HepG2 (cell line): ENCODE results near the gene EPHA2. TPM values are rescaled to one million over a fixed set of nuclear protein-coding genes. Genes with fewer than 3 reads are reported as not detected.

Experiments used
- ATAC-seq: fragments of 200-7000 bp; cut with Tn5 transposase; 3 replicates; pipeline ENCODE4 v1.9.1; 2020; ENCODE audit warnings: mild to moderate bottlenecking, moderate library complexity
- BruUV-seq: library from RNA; stranded (reverse); fragments of 400-500 nt; replicated peaks from 2 replicates; lab custom pipeline; 2021; lab: Mats Ljungman, UMichigan
- CTCF ChIA-PET: fragments of 300-600 bp; formaldehyde crosslinking; extraction: SDS; loops from one replicate; lab custom pipeline; 2021; ENCODE audit warnings: low total read pairs, inconsistent platforms, low intra/inter-chr PET ratio; lab: Yijun Ruan, JAX
- POLR2A ChIA-PET: fragments of 350-600 bp; sonication (Branson Sonifier 250); formaldehyde crosslinking; loops from one replicate; lab custom pipeline; 2020; ENCODE audit warnings: antibody characterized with exemption, inconsistent platforms; lab: Yijun Ruan, JAX
- DNase-seq: peaks from one replicate; pipeline ENCODE4 v3.0.0-alpha.2; 2015; ENCODE audit warnings: low spot score
- FAIRE-seq: peaks from 3 replicates; lab custom pipeline; 2011; peaks lifted over from hg19 to GRCh38; lab: Jason Lieb, UNC
- H2AFZ ChIP-seq: one replicate; pipeline ENCODE4 v1.6.1; 2011; ENCODE audit warnings: low read length, inconsistent platforms
- H3K27ac ChIP-seq: fragments of 300-600 bp; 3 replicates; pipeline ENCODE4 v1.8.0; 2011; ENCODE audit warnings: mixed run types, mild to moderate bottlenecking, mixed read lengths, low read length, inconsistent platforms; ENCODE audit not compliant: insufficient read depth; ENCODE audit errors: extremely low read length
- H3K27me3 ChIP-seq, 2 experiments: fragments of 200-600 bp in 1 of 2; 2 replicates in 1 of 2; 3 replicates in 1 of 2; pipeline versions ENCODE4 v1.6.0 to v1.8.0; 2011; ENCODE audit warnings: low read length in 2 of 2, mild to moderate bottlenecking in 2 of 2, moderate library complexity in 2 of 2, inconsistent platforms in 1 of 2; ENCODE audit not compliant: insufficient read depth in 2 of 2, control insufficient read depth in 1 of 2
- H3K36me3 ChIP-seq, 2 experiments: fragments of 200-600 bp in 1 of 2; replicated peaks in 1 of 2; 2 replicates in 1 of 2; 3 replicates in 1 of 2; pipeline versions ENCODE4 v1.5.1 to v1.8.0; 2011; ENCODE audit warnings: low read length in 2 of 2, inconsistent platforms in 1 of 2; ENCODE audit not compliant: insufficient read depth in 2 of 2, control insufficient read depth in 1 of 2
- H3K4me1 ChIP-seq: 2 replicates; pipeline ENCODE4 v1.5.1; 2012; ENCODE audit warnings: low read length, inconsistent platforms; ENCODE audit not compliant: insufficient read depth
- H3K4me2 ChIP-seq: 2 replicates; pipeline ENCODE4 v1.6.0; 2011; ENCODE audit warnings: low read depth, low read length, inconsistent platforms
- H3K4me3 ChIP-seq, 3 experiments: fragments of 200-600 bp in 1 of 3; sonication (generic), shearing (Covaris generic) in 1 of 3; replicated peaks in 1 of 3; 2 replicates each; pipeline ENCODE4 v1.5.1; 2011 to 2016; ENCODE audit warnings: low read length in 3 of 3, inconsistent platforms in 2 of 3, low read depth in 2 of 3, mild to moderate bottlenecking in 2 of 3, control low read depth in 1 of 3, mixed read lengths in 1 of 3; ENCODE audit not compliant: insufficient read depth in 1 of 3
- H3K79me2 ChIP-seq: one replicate; pipeline ENCODE4 v1.6.1; 2011; ENCODE audit warnings: low read length, inconsistent platforms; ENCODE audit not compliant: insufficient read depth
- H3K9ac ChIP-seq: 2 replicates; pipeline ENCODE4 v1.6.0; 2011; ENCODE audit warnings: mild to moderate bottlenecking, low read depth, low read length, inconsistent platforms; ENCODE audit not compliant: insufficient read depth
- H3K9me3 ChIP-seq: 2 replicates; pipeline ENCODE4 v1.5.1; 2012; ENCODE audit warnings: mild to moderate bottlenecking, low read length
- H4K20me1 ChIP-seq: 2 replicates; pipeline ENCODE4 v1.6.0; 2011; ENCODE audit warnings: inconsistent platforms, mild to moderate bottlenecking, low read length, moderate library complexity; ENCODE audit not compliant: insufficient read depth
- CBX5 ChIP-seq: sonication (generic); formaldehyde crosslinking; IDR thresholded peaks from 2 replicates; pipeline ENCODE4 v1.4.0; 2020; ENCODE audit warnings: missing genetic modification reagents, borderline replicate concordance
- CENPX ChIP-seq: sonication (generic); formaldehyde crosslinking; IDR thresholded peaks from 2 replicates; pipeline ENCODE4 v1.9.0; 2021; ENCODE audit warnings: mild to moderate bottlenecking, missing genetic modification reagents, moderate library complexity
- GATAD1 ChIP-seq: IDR thresholded peaks from 2 replicates; pipeline ENCODE4 v1.6.1; 2016; ENCODE audit warnings: missing genetic modification reagents, missing compliant biosample characterization
- PAX8 ChIP-seq: sonication (generic); formaldehyde crosslinking; IDR thresholded peaks from 2 replicates; pipeline ENCODE4 v1.8.0; 2022; ENCODE audit warnings: mild to moderate bottlenecking, missing genetic modification reagents, borderline replicate concordance
- SNAPC4 ChIP-seq: sonication (generic); formaldehyde crosslinking; IDR thresholded peaks from 2 replicates; pipeline ENCODE4 v1.4.0; 2020; ENCODE audit warnings: mild to moderate bottlenecking, missing genetic modification reagents
- TMF1 ChIP-seq: sonication (generic); formaldehyde crosslinking; IDR thresholded peaks from 2 replicates; pipeline ENCODE4 v1.8.1; 2022; ENCODE audit warnings: low read depth, missing genetic modification reagents
- ZBTB3 ChIP-seq: sonication (generic); formaldehyde crosslinking; IDR thresholded peaks from 2 replicates; pipeline ENCODE4 v1.4.0; 2020; ENCODE audit warnings: low read depth, mild to moderate bottlenecking, moderate library complexity, missing genetic modification reagents, borderline replicate concordance
- ZFX ChIP-seq: sonication (generic); formaldehyde crosslinking; IDR thresholded peaks from 2 replicates; pipeline ENCODE4 v1.4.0; 2020; ENCODE audit warnings: mild to moderate bottlenecking, low read depth, missing genetic modification reagents, moderate library complexity
- ZNF780A ChIP-seq: sonication (generic); formaldehyde crosslinking; IDR thresholded peaks from 2 replicates; pipeline ENCODE4 v1.8.0; 2022; ENCODE audit warnings: mild to moderate bottlenecking, missing genetic modification reagents, moderate library complexity
- WGBS: methylation state at CpG from one replicate; pipeline ENCODE4 v1.1.6; 2017; ENCODE audit warnings: low lambda C conversion rate; 5-methylcytosine and 5-hydroxymethylcytosine counted together
- in situ Hi-C: cut with HindIII; loops from 2 replicates; pipeline ENCODE4 v1.10.0; 2017; ENCODE audit warnings: low pct_unique_long_range_greater_than_20kb; ENCODE audit not compliant: extremely low pct_ligation_motif_present
- intact Hi-C: fragments of 100-400 bp; cut with micrococcal nuclease; formaldehyde crosslinking; loops from one replicate; pipeline ENCODE4 v1.10.0; 2022; ENCODE audit not compliant: unreplicated experiment
- polyA plus RNA-seq, 8 experiments: library from polyadenylated mRNA; depleted of rRNA in 3 of 8; stranded (reverse) in 7 of 8; unstranded in 1 of 8; fragments of >200 nt; fragmentation: Illumina TruSeq in 4 of 8; extraction: Trizol in 4 of 8; gene quantifications; 2 replicates each; pipeline versions ENCODE4 v1.2.1 to v1.2.3, GENCODE V29; 2011 to 2016; ENCODE audit warnings: low read depth in 4 of 8, missing spikeins in 1 of 8, mixed read lengths in 1 of 8; ENCODE audit not compliant: insufficient read depth in 1 of 8
- total RNA-seq, 5 experiments: library from RNA; depleted of rRNA; stranded (reverse); fragments of >200 nt; fragmentation: Illumina TruSeq; extraction: Trizol; gene quantifications; 2 replicates each; pipeline ENCODE4 v1.2.3, GENCODE V29; 2016; ENCODE audit warnings: low read depth in 1 of 5
- TF ChIP-seq, protein P1 (sequence below), 2 experiments: sonication (generic) in 1 of 2; formaldehyde crosslinking in 1 of 2; IDR thresholded peaks; 2 replicates each; pipeline versions ENCODE4 v1.4.0 to v1.6.1; 2018 to 2020; ENCODE audit warnings: missing genetic modification reagents in 2 of 2, borderline replicate concordance in 1 of 2, low read depth in 1 of 2, mild to moderate bottlenecking in 1 of 2, missing biosample characterization in 1 of 2

EPHA2 gene
- total and polyA plus RNA-seq, 2 of the 13 experiments (the other 11 are each of a cell fraction or from before 2014, with no cell fraction given), result 33.6 to 53.6 TPM

DNA sequence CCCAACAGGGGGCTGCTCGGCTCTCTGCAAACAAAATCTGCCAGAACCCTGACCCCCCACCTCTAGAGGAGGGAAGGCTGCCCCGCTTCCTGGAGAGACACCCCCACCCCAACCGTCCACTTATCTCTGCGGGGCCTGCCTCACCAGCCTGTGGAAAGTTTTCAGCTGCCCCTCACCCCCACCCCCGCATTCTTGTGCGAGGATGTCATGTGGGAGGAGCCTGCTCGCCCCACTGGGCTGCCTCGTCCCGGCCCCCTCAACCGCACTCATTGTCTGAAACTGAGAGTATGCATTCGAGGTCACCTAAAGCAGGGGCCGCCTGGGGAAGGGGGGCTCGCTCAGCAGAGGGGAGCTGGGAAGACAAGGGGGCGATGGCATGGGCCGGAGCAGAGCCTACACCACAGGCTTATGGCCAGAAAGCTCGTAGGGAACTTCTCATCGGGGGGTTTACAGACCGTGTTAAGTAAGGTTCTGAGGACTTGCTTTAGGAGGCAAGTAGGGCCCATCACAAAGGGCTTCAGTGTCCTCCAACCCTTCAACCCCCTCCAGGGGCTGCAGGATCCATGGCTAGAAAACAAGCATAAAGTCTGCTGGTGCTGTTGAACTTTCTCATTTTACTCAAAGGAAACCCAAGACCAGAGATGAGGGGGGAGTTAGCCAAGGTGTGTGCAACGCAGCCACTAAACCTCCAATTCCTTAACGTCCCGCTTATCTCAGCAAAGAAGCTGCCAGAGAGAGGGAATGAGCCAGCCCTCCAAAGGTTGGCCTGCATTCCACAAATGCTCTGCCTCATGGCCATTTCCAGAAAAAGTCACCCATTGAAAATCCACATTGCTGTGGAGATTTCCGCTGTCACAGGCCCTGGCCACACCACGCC is 9.4 kb downstream of the EPHA2 start:
- Histone ChIP-seq H3K9me3 (no peaks in the 10 kb centered on the region), H3K79me2 (peaks cover 76% of the 10 kb centered on the region), H3K27me3 (no peaks in the 10 kb centered on the region), H3K9ac (peak overlapping the region; percentile 70), H4K20me1 (peaks cover 57% of the 10 kb centered on the region), H3K4me2 (peak overlapping the region; percentile 78), H3K4me3 (peak overlapping the region in 2 of 3 experiments; percentile 15 to 51; a peak in 3 of 6 replicates), H2AFZ (no peak overlapping the region), H3K4me1 (peaks cover 100% of the 10 kb centered on the region), H3K27ac (peak overlapping the region; percentile 76), H3K36me3 (peaks cover 42 to 65% of the 10 kb centered on the region in 2 experiments)
- 20% methylated on average over 14 of the region's 23 CpGs for WGBS
- POLR2A ChIA-PET, result interaction anchor here (0.6 to 6.2 kb wide), 9 partner anchors 8 to 44 kb away, joined by 3 to 120 read pairs (median 4); partner anchors contain the start of gene EPHA2
- DNase-seq (peak; percentile 90), FAIRE-seq (peak; percentile 79), ATAC-seq (peak; percentile 57)
- TSS peak; percentile 96 for BruUV-seq
- intact Hi-C loops, result loop anchor here (10.0 kb wide), 1 partner anchor 72 kb away; the partner anchor contains the start of gene FAM131C
- in situ Hi-C loops, result loop anchor here (5.0 kb wide), 1 partner anchor 36 kb away; no protein-coding TSS in a partner anchor
- CTCF ChIA-PET, result no interaction called here
- TF ChIP-seq SNAPC4 (no peak), CENPX (no peak), ZBTB3 (no peak), TMF1 (CRISPR knock-in tag) (0 out of 2 replicates have a peak, but pooled peaks have one; percentile 56), GATAD1 (CRISPR knock-in tag) (peak; percentile 40; the same call in 1 of the 2 replicates), CBX5 (CRISPR knock-in tag) (no peak), ZNF780A (CRISPR knock-in tag) (no peak), ZFX (CRISPR knock-in tag) (peak; percentile 67; the same call in 1 of the 2 replicates), PAX8 (CRISPR knock-in tag) (no peak)
- TF ChIP-seq, protein P1, sequence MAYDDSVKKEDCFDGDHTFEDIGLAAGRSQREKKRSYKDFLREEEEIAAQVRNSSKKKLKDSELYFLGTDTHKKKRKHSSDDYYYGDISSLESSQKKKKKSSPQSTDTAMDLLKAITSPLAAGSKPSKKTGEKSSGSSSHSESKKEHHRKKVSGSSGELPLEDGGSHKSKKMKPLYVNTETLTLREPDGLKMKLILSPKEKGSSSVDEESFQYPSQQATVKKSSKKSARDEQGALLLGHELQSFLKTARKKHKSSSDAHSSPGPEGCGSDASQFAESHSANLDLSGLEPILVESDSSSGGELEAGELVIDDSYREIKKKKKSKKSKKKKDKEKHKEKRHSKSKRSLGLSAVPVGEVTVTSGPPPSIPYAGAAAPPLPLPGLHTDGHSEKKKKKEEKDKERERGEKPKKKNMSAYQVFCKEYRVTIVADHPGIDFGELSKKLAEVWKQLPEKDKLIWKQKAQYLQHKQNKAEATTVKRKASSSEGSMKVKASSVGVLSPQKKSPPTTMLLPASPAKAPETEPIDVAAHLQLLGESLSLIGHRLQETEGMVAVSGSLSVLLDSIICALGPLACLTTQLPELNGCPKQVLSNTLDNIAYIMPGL (CRISPR knock-in tag; IDR thresholded peaks at IDR 0.05; ENCODE audit: borderline replicate concordance in 1 of 2, low read depth in 1 of 2), result peak in 1 of 2 experiments; percentile 15; a peak in 2 of 4 replicates
